SH-SY5Y (cell line): ENCODE results near the gene SPTBN4.

Experiments
- GATA2 ChIP-seq: IDR thresholded peaks from 2 replicates; pipeline ENCODE4 v1.6.1; 2011; ENCODE audit warnings: mild to moderate bottlenecking, low read depth, low read length
- GATA3 ChIP-seq: IDR thresholded peaks from 2 replicates; pipeline ENCODE4 v1.6.1; 2011; ENCODE audit warnings: low read depth, mild to moderate bottlenecking, low read length, moderate library complexity

SPTBN4 gene

DNA sequence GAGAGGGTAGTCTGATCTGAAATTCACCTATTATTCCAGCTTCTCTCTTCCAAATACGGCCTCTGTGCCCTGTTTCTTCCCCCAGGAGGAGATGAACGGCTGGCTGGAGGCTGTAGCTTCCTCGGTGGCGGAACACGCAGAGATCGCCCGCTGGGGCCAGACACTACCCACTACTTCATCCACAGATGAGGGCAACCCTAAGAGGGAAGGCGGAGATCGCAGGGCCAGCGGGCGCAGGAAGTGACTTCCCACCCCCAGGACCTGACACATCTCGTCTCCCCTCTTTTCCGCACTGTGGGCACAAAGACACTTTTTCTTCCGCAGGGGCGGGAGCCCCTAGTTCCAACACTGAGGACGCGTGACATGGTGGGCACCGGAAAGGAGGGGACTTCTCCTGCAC lies 108.5 kb downstream of the SPTBN4 start:
- TF ChIP-seq GATA3, result no peak
- no peak for TF ChIP-seq GATA2

DNA sequence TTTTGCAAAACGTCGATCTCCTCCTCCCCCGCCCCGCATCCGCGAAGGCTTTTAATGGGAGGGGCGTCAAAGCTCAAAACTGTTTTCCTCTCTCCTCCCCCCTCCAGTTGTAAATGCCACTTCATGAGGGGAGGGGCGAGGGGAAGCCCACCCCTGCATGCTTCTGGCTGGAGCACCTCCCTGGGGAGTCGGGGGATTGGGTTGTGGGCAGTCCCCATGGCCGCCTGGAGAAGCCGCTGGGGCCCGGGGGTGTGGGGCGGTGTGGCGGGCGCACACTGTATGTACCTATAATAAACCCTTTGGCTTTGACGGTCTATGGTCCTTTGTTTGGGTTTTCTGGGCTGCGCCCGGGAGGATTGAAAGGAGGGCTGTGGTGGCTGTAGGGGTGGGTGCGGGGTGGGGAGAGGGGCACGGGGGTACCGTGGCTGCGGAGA lies 109.4 kb downstream of the SPTBN4 start:
- TF ChIP-seq GATA2 (no peak), GATA3 (no peak)

DNA sequence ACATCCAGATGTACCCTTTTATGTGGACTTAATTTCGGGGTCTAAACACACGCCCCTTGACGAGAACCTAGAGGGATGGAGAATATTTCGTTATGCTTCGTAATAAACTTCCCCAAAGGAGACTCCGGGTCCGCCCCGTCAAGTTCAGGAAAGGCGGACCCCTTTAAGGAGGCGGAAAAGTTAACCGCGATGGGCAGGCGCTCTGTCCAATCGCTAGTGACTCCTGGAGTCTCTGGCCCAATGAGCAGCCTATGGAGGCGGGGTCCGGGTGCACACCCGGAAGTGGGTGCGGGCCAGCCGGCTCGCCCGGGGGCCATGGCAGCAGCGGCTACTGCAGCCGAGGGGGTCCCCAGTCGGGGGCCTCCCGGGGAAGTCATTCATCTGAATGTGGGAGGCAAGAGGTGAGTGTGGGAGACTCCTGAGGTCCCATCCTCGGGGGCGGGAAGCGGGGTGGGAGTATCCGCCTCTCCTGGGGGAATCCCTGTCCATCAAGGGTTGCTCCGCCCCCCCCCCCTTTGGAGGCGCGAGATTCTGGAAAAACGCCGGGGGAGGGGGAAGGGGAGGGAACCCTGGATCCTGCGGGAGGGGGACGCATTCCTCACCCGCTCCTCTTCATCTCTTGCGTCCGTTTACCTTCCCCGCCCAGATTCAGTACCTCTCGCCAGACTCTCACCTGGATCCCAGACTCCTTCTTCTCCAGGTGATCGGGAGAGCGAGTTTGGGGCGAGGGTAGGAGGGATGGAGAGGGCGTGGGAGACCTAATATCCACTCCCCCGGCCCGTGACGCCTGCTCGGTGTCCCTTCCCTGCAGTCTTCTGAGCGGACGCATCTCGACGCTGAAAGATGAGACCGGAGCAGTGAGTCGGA lies 110.0 kb downstream of the SPTBN4 start, which contains the start of gene SHKBP1:
TSS of gene SHKBP1 (plus strand) at position 289 of the 867 bp plus-strand sequence. CDS start at position 316, 27 bp downstream.
- TF ChIP-seq GATA2 (no peak), GATA3 (no peak)

DNA sequence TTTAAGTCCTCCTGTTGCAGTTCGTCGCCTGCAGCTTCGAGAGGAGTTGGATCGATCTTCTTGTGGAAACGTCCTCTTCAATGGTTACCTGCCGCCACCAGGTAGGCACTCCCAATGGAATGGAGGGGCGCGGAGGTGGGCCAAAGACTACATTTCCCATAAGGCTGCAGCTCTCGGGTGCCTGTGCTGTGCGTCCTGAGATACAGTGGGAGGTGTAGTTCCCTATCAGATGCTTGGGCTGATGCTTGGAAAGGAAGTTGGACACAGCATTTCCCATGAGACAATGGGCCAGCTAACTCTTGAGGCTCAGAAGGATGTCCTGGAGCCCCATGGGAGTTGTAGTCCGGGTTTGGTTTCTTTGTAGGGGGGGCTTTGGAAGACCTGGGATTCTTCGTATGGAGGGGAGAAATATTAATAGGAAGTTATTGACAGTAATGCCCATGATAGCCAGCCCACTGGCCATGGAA lies 111.7 kb downstream of the SPTBN4 start:
- TF ChIP-seq GATA2, result no peak
- no peak for TF ChIP-seq GATA3

DNA sequence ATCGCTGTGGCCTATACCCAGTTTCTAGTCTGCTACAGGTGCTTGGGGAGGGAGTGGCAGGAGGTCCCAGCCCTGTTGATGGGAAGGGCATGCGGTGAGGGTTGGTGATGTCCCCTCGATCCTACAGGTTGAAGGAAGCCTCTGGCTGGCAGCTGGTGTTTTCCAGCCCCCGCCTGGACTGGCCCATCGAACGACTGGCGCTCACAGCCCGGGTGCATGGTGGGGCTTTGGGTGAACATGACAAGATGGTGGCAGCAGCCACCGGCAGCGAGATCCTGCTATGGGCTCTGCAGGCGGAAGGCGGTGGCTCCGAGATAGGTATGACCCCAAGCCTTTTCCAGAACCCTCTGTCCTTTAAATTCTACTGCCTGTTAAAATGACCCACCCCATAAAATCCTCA lies 113.8 kb downstream of the SPTBN4 start:
- TF ChIP-seq GATA2 (no peak), GATA3 (no peak)

DNA sequence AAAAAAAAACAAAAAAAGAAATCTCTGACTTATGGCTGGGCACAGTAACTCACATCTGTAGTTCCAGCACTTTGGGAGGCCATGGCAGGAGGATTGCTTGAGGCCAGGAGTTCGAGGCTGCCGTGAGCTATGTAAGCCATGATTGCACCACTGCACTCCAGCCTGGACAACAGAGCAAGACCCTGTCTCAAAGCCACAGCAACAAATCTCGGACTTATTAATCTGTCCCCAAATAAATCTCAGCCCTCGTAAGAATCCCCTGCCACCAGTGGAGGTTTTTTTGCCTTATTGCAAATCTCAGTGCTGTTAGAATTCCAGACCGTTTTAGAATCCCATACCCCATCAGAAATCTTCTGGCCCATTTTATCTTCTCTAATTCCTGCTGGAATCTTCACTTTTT lies 114.7 kb downstream of the SPTBN4 start:
- TF ChIP-seq GATA3 (no peak), GATA2 (no peak)

DNA sequence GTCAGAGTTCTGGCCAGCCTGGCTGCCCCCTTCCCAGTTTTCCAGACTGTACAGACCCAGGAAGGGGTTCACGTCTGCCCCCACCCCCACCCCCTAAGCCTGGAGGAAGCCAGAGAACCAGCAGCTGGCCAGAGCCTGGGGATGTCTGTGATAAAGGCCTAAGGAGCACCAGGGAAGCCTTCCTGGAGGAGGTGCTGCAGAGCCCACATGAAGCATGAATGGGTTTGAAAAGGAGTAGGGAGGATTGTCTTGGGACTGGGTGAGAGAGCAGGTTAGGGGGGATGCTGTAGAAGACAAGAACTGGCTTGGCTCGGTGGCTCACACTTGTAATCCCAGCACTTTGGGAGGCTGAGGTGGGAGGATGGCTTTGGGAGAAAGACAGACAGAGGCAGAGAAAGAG lies 115.7 kb downstream of the SPTBN4 start:
- TF ChIP-seq GATA2 (no peak), GATA3 (no peak)

DNA sequence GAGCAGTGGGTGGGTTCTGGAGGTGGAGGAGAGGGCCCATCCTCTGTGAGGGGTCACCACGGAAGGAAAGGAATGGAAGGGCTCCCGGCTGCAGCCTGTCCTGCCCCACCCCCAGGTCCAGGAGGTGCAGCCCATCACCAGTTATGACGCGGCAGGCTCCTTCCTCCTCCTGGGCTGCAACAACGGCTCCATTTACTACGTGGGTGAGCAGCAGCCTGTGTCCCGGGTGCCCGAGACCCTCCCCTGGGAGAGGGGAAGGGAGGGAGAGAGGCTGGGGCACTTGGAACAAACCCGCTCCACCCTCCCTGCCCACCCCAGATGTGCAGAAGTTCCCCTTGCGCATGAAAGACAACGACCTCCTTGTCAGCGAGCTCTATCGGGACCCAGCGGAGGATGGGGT lies 116.5 kb downstream of the SPTBN4 start:
- no peak for TF ChIP-seq GATA2

DNA sequence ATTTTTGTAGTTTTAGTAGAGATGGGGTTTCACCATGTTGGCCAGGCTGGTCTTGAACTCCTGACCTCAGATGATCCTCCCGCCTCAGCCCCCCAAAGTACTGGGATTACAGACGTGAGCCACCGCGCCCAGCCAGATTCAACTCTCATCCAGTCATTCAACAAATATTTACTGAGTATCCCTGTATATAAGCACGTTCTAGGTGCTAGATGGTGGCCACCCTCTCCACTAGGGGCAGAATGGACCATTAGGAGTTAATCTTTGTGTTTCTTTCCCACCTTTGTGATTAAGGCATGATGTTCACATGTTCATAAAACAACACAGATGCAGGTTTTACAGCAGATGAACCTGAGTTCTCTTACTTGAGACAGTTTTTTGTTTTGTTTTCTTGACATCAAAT lies 117.2 kb downstream of the SPTBN4 start:
- TF ChIP-seq GATA2 (no peak), GATA3 (no peak)

DNA sequence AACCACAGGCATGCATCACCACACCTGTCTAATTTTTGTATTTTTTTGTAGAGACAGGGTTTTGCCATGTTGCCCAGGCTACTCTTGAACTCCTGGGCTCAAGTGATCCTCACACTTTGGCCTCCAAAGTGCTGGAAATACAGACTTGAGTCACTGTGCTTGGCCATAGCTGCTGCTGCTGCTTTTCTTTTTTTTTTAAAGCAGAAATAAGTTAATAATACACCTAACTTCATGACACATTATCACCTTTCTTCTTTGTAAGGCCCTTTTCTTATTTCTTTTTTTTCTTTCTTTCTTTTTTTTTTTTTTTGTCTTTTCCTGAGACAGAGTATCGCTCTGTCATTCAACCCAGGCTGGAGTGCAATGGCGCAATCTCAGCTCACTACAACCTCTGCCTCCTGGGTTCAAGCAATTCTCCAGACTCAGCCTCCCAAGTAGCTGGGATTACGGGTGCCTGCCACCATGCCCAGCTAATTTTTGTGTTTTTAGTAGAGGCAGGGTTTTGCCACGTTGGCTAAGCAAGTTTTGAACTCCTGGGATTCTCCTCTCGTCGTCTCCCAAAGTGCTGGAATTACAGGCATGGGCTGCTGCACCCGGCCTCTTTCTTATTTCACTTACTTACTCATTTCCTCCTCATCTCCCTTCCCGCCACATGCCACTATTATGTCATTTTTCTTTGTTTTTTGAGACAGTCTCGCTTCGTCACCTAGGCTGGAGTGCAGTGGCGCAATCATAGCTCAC lies 118.6 kb downstream of the SPTBN4 start:
- TF ChIP-seq GATA2 (no peak), GATA3 (no peak)

DNA sequence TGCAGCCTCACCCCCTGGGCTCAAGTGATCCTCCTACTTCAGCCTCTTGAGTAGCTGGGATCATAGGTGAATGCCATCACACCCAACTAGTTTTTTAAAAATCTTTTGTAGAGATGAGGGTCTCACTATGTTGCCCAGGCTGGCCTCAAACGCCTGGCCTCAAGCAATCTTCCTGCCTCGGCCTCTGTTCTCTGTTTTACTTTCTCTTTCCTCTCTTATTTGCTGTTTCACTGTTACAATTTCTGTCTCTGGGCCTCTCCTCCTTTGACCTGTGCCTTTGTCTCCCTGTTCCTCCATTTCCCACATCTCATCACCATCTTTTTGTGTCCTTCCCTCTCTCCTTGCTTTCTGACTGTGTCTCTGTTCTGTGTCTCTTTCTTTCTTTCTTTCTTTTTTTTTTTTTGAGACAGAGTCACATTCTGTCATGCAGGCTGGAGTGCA lies 119.2 kb downstream of the SPTBN4 start:
- TF ChIP-seq GATA3 (no peak), GATA2 (no peak)

DNA sequence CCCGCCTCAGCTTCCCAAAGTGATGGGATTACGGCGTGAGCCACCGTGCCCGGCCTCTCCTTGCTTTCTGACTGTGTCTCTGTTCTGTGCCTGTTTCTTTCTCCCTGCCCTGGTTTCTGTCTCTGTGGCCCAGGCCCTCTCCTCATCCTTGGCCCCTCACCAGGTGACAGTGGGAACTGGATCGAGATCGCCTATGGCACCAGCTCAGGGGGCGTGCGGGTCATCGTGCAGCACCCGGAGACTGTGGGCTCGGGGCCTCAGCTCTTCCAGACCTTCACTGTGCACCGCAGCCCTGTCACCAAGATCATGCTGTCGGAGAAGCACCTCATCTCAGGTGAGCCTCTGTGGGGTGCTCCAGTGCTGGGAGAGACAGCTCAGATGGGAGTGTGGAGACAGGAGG lies 119.8 kb downstream of the SPTBN4 start:
- TF ChIP-seq GATA3 (no peak), GATA2 (no peak)

DNA sequence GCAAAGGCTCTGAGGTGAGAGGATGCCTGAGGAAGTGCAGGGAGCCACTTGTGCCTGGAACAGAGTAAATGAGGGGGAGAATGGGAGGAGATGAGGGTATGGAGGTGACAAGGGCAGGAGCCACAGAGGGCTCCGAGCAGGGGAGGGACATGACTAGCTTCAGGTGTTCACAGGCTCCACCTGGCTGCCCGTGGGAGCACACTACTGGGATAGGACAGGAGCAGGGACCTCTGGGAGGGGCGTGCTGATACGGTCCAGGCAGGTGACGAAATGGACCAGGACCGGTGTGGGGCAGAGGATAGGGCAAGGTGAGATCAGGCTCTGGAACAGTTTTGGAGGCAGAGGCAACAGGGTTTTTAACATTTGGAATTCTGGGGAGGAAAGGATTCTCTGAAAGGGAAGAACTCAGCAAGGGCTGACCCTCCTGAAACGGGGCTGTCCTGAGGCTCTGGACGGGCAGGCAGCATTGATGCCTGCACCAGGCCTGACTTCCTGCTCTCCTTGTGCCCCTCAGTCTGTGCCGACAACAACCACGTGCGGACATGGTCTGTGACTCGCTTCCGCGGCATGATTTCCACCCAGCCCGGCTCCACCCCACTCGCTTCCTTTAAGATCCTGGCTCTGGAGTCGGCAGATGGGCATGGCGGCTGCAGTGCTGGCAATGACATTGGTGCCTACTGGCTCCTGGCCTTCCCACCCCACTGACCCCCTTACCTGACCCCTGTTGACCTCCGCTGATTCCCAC lies 121.5 kb downstream of the SPTBN4 start:
- TF ChIP-seq GATA3 (no peak), GATA2 (no peak)
